ENCODE data around the gene SMARCAL1.
A peak's percentile ranks its signal among the peaks of the same experiment; 100 is the strongest.

Gene SMARCAL1

DNA sequence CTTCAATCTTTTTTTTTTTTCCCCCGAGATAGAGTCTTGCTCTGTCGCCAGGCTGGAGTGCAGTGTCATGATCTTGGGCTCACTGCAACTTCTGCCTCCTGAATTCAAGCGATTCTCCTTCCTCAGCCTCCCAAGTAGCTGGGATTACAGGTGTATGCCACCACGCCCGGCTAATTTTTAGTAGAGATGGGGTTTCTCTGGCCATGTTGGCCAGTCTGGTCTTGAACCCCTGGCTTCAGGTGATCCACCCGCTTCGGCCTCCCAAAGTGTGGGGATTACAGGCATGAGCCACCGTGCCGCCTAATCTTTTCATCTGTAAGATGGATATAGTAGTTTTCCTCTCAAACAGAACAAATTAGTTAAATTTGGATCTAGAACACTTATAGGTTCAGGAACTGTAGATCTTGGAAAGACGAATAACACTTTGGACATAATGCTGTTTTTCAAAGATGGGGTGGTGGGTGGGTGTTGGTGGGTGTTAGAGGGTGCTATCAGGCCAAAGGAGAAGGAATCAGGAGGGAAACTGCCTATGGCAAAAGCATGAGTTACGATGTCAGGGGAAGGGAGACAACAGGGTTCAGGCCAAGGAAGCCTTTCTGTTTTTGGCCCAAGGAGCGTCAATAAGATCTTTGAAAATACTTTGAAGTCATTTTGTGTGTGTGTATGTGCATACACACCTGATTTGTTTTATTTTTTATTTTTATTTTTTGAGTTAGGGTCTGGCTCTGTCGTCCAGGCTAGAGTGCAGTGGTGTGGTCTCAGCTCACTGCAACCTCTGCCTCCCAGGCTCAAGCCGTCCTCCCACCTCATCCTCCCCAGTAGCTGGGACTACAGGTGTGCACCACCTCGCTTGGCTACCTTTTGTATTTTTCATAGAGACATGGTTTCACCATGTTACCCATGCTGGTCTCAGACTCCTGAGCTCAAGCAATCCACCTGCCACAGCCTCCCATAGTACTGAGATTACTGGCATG, 93.1 kb downstream of the SMARCAL1 start:
- Histone ChIP-seq H3K27me3 (ENCODE audit: insufficient read depth, poor library complexity, severe bottlenecking) (no peaks in the 10 kb centered on the region), H3K9me3 (ENCODE audit: severe bottlenecking) (no peaks in the 10 kb centered on the region), H3K4me1 (ENCODE audit: insufficient read depth, poor library complexity, severe bottlenecking) (peaks cover 8% of the 10 kb centered on the region), H3K36me3 (ENCODE audit: low read depth) (peaks cover 85% of the 10 kb centered on the region), H3K27ac (ENCODE audit: poor library complexity, severe bottlenecking) (no peak overlapping the region), H3K4me3 (ENCODE audit: severe bottlenecking) (no peak overlapping the region)
- no peak for ATAC-seq (ENCODE audit: low read depth)
- TF ChIP-seq, protein P1, sequence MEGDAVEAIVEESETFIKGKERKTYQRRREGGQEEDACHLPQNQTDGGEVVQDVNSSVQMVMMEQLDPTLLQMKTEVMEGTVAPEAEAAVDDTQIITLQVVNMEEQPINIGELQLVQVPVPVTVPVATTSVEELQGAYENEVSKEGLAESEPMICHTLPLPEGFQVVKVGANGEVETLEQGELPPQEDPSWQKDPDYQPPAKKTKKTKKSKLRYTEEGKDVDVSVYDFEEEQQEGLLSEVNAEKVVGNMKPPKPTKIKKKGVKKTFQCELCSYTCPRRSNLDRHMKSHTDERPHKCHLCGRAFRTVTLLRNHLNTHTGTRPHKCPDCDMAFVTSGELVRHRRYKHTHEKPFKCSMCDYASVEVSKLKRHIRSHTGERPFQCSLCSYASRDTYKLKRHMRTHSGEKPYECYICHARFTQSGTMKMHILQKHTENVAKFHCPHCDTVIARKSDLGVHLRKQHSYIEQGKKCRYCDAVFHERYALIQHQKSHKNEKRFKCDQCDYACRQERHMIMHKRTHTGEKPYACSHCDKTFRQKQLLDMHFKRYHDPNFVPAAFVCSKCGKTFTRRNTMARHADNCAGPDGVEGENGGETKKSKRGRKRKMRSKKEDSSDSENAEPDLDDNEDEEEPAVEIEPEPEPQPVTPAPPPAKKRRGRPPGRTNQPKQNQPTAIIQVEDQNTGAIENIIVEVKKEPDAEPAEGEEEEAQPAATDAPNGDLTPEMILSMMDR (IDR thresholded peaks at IDR 0.05; ENCODE audit: poor library complexity, severe bottlenecking): no peak
- DNase-seq (ENCODE audit: low spot score): no peak

DNA sequence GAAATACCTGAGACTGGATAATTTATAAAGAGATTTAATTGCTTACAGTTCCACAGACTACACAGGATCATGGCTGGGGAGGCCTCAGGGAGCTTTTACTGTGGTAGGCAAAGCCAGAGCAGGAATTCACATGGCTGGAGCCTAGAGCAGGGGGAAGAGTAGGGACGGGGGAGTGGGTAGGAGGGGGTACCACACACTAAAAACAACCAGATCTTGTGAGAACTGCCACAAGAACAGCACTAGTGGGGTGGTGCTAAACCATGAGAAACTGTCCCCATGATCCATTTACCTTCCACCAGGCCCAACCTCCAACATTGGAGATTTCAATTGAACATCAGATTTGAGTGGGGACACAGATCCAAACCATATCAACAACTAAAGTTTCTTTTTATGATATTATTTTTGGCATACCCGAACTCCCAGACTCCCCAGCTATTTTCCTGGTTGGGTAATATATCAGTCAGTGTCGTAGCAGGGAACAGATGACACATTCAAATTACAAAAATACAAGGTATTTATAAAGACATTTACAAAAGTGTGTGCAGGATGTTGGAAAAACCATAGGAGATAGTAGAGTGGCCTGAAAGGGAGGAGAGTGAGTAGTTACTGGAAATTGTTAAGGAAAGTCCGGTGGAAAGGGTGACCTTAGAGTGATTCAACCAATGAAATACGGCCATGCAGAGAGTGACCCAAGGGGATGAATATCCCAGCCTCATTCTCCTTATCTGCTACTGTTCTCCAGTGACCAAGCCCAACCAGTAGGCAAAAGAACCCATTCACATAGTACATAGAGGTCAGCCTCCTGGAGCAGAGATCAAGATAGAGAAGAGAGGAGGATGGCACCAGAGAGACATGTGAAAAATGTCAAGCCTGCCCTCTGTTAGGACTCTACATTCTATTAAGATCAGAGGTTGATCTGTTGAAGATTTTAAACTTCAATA, 95.2 kb downstream of the SMARCAL1 start:
- no peaks in the 10 kb centered on the region for H3K4me1 ChIP-seq (ENCODE audit: insufficient read depth, poor library complexity, severe bottlenecking)
- H3K36me3 ChIP-seq (ENCODE audit: low read depth): peaks cover 72% of the 10 kb centered on the region
- no peaks in the 10 kb centered on the region for H3K9me3 ChIP-seq (ENCODE audit: severe bottlenecking)
- no peak overlapping the region for H3K4me3 ChIP-seq (ENCODE audit: severe bottlenecking)
- H3K27me3 ChIP-seq (ENCODE audit: insufficient read depth, poor library complexity, severe bottlenecking): no peaks in the 10 kb centered on the region
- DNase-seq (ENCODE audit: low spot score) (no peak), ATAC-seq (ENCODE audit: low read depth) (peak; percentile 8; the same call in 2 of the 3 replicates)
- H3K27ac ChIP-seq (ENCODE audit: poor library complexity, severe bottlenecking): peak overlapping the region; percentile 1
- TF ChIP-seq, protein P1 (IDR thresholded peaks at IDR 0.05; ENCODE audit: poor library complexity, severe bottlenecking): no peak

DNA sequence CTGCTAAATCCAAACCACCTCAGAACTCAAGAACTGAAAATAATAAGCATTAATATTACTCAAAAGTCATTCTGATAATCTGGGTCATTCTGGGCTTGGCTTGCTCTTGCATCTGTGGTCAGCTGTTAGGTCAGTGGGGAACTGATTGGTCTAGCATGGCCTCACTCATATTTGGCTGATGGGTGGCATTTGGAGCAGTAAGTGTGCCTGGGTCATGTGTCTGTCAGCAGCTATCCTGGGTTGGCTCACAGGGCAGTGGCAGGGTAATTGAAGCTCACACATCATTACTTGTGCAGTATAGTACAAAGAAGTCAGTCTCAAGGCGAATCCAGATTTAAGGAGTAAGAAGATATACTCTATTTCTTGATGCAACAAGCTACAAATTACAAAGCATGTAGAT, 95.9 kb downstream of the SMARCAL1 start:
- DNase-seq (ENCODE audit: low spot score): no peak
- Histone ChIP-seq H3K4me1 (ENCODE audit: insufficient read depth, poor library complexity, severe bottlenecking) (no peaks in the 10 kb centered on the region), H3K4me3 (ENCODE audit: severe bottlenecking) (no peak overlapping the region), H3K27me3 (ENCODE audit: insufficient read depth, poor library complexity, severe bottlenecking) (no peaks in the 10 kb centered on the region), H3K9me3 (ENCODE audit: severe bottlenecking) (no peaks in the 10 kb centered on the region), H3K36me3 (ENCODE audit: low read depth) (peaks cover 65% of the 10 kb centered on the region), H3K27ac (ENCODE audit: poor library complexity, severe bottlenecking) (no peak overlapping the region)
- ATAC-seq (ENCODE audit: low read depth): no peak
- TF ChIP-seq, protein P1 (IDR thresholded peaks at IDR 0.05; ENCODE audit: poor library complexity, severe bottlenecking): no peak

DNA sequence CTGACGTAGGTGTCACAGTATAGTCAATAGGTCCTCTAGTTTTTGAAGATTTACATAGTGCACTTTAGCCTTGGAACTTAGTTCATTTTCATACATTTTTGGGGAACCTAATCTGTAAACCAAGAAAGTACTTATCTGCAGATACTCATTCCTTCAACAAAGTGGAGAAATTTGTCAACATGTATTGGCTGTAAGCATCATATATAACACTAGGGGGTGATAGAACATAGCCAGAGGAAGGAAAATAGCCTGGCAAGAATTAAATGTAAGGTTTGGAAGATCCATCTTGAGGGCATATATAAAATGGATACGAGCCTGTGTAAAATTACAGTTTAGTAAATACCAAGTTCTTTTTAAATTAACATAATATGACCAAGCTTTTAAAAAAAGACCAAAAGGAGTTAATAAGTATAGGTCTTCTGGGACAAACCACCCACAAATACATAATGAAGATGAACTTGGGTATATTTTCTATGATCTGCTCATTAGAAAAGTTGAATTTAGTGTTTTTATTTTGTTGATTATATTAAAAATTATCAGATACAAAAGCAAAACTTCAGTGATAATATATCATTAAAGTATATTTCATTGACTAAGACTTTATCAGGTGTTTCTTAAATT, 104.6 kb downstream of the SMARCAL1 start:
- 0 out of 3 replicates have a peak, but pooled peaks have one; percentile 41 for ATAC-seq (ENCODE audit: low read depth)
- no peaks in the 10 kb centered on the region for H3K4me1 ChIP-seq (ENCODE audit: insufficient read depth, poor library complexity, severe bottlenecking)
- DNase-seq (ENCODE audit: low spot score): no peak

More for the DNA sequence above, 104.6 kb downstream of the SMARCAL1 start:
- Histone ChIP-seq H3K27ac (ENCODE audit: poor library complexity, severe bottlenecking) (no peak overlapping the region), H3K4me3 (ENCODE audit: severe bottlenecking) (no peak overlapping the region), H3K27me3 (ENCODE audit: insufficient read depth, poor library complexity, severe bottlenecking) (no peaks in the 10 kb centered on the region), H3K9me3 (ENCODE audit: severe bottlenecking) (no peaks in the 10 kb centered on the region), H3K36me3 (ENCODE audit: low read depth) (peaks cover 22% of the 10 kb centered on the region)
- TF ChIP-seq, protein P1 (IDR thresholded peaks at IDR 0.05; ENCODE audit: poor library complexity, severe bottlenecking): peak; percentile 94
